GM12864 (cell line): ENCODE results near the gene PAQR5.

Experiments used
- DNase-seq: peaks from one replicate; pipeline ENCODE4 v3.0.0-alpha.2; 2011; ENCODE audit warnings: low read depth
- H3K4me3 ChIP-seq: 2 replicates; pipeline ENCODE4 v1.5.1; 2011; ENCODE audit warnings: mild to moderate bottlenecking, low read depth, low read length, control low read depth
- CTCF ChIP-seq: IDR thresholded peaks from 2 replicates; pipeline ENCODE4 v1.5.1; 2011; ENCODE audit warnings: low read depth, mild to moderate bottlenecking, moderate library complexity, low read length, control low read depth, inconsistent platforms; ENCODE audit errors: missing control alignments

The PAQR5 gene

GRCh38 chr15:69398491-69398891, 99.8 kb downstream of the PAQR5 start:
- TF ChIP-seq CTCF, result no peak
- no peak overlapping the region for H3K4me3 ChIP-seq
- DNase-seq, result no peak

GRCh38 chr15:69400850-69401249, 102.1 kb downstream of the PAQR5 start:
- no peak overlapping the region for H3K4me3 ChIP-seq
- DNase-seq, result no peak
- TF ChIP-seq CTCF, result no peak

GRCh38 chr15:69402816-69403215, 104.1 kb downstream of the PAQR5 start:
- no peak for DNase-seq
- H3K4me3 ChIP-seq, result no peak overlapping the region
- no peak for TF ChIP-seq CTCF

- no peak overlapping the region for H3K4me3 ChIP-seq
- TF ChIP-seq CTCF, result no peak
- DNase-seq, result no peak
Measured at GRCh38 chr15:69403594-69403993, 104.9 kb downstream of the PAQR5 start.

- DNase-seq, result no peak
- no peak overlapping the region for H3K4me3 ChIP-seq
- no peak for TF ChIP-seq CTCF
Measured at GRCh38 chr15:69405110-69405509, 106.4 kb downstream of the PAQR5 start.

- no peak for TF ChIP-seq CTCF
- H3K4me3 ChIP-seq, result no peak overlapping the region
- DNase-seq, result no peak
Measured at GRCh38 chr15:69407719-69408400, 109.1 kb downstream of the PAQR5 start.

GRCh38 chr15:69408841-69409240, 110.1 kb downstream of the PAQR5 start:
- no peak for TF ChIP-seq CTCF
- no peak for DNase-seq
- H3K4me3 ChIP-seq, result no peak overlapping the region
